Osteocyte (in vitro differentiated cells): ENCODE measurements around the gene B3GNT2. TPM values are rescaled to one million over a fixed set of nuclear protein-coding genes. Genes with fewer than 3 reads are reported as not detected.
"Not testable (repeated sequence)": the region's sequence is repeated elsewhere in the genome, so short reads cannot be mapped to it uniquely, and the experiment has no call there.

Experiments
- DNase-seq: peaks from one replicate; pipeline ENCODE4 v3.0.0; 2021; ENCODE audit warnings: mixed read lengths; ENCODE audit not compliant: unreplicated experiment; ENCODE audit errors: extremely low spot score
- H3K27ac Mint-ChIP-seq: one replicate; pipeline ENCODE4 v1.8.0; 2021; ENCODE audit warnings: mild to moderate bottlenecking, mixed read lengths; ENCODE audit not compliant: unreplicated experiment
- H3K27me3 Mint-ChIP-seq: one replicate; pipeline ENCODE4 v1.8.0; 2021; ENCODE audit warnings: mixed read lengths; ENCODE audit not compliant: unreplicated experiment
- H3K36me3 Mint-ChIP-seq: one replicate; pipeline ENCODE4 v1.8.0; 2021; ENCODE audit warnings: mixed read lengths; ENCODE audit not compliant: unreplicated experiment
- H3K4me1 Mint-ChIP-seq: one replicate; pipeline ENCODE4 v1.8.0; 2021; ENCODE audit warnings: mixed read lengths; ENCODE audit not compliant: unreplicated experiment
- H3K4me3 Mint-ChIP-seq: one replicate; pipeline ENCODE4 v1.8.0; 2021; ENCODE audit warnings: mild to moderate bottlenecking, moderate library complexity, mixed read lengths; ENCODE audit not compliant: unreplicated experiment
- H3K9me3 Mint-ChIP-seq: one replicate; pipeline ENCODE4 v1.8.0; 2021; ENCODE audit warnings: mixed read lengths; ENCODE audit not compliant: unreplicated experiment
- long read RNA-seq: library from polyadenylated mRNA; unstranded; transcript quantifications from one replicate; pipeline ENCODE4 v2.0.0, GENCODE V29; 2021
- total RNA-seq: library from RNA; stranded (reverse); gene quantifications from 2 replicates; pipeline ENCODE4 v1.2.1, GENCODE V29; 2021
- TF ChIP-seq, protein P1 (sequence below): fragments of 200-600 bp; sonication (generic); IDR thresholded peaks from 2 replicates; pipeline ENCODE4 v1.5.0; 2021; ENCODE audit warnings: antibody characterized with exemption, mild to moderate bottlenecking, moderate library complexity

The B3GNT2 gene
- 7.9 and 8.9 TPM in 2 replicates for total RNA-seq
- long read RNA-seq, partial matches to known transcripts: 7 of 8 reads
- long read RNA-seq, other reads (novel, unspliced or antisense): 0 of 8 reads

DNA sequence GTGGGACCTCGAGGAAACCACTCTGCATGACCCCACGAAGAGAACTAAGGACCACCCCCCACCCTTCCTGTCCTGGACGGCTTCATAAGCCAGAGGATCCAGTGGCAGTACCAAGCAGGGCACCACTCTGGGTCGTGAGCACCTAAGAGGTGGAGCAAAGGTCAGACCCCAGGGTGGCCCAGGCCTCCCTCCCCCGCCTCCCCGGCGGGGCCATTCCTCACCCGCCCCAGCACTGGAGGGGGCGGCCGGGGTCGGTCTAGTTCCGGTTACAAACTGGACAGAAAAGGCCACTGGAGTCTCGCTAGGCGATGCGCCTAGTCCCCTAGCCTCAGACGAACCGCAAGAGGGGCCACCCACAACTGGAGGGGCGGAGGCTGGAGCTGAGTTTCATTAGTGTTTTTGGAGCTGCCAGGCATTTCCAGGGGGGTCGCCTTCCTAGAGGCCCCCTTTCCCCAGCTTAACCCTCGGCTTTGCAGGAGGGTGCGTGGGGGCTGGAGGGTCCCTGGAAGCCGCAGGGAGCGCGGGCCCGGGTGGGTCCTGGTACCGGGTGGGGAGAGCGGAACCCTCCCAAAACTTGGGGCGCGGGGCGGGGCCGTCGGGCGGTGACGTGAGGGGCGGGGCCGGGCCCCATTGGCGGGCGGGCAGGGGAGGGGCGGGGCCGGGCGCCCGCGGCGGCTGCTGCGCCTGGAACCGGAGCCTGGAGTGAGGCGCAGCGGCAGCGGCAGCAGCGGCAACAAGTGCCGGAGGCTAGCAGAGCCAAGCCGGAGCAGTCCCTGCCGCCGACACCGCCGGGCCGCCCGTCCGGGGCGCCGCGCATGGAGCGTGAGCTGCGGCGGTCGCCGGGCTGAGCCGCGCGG lies at the start of gene B3GNT2:
Gene B3GNT2 (plus strand): TSS at position 695 of the 857 bp plus-strand sequence. CDS start 26,106 bp downstream, outside the sequence.
- H3K36me3 Mint-ChIP-seq: no peaks in the 10 kb centered on the region
- TF ChIP-seq, protein P1, sequence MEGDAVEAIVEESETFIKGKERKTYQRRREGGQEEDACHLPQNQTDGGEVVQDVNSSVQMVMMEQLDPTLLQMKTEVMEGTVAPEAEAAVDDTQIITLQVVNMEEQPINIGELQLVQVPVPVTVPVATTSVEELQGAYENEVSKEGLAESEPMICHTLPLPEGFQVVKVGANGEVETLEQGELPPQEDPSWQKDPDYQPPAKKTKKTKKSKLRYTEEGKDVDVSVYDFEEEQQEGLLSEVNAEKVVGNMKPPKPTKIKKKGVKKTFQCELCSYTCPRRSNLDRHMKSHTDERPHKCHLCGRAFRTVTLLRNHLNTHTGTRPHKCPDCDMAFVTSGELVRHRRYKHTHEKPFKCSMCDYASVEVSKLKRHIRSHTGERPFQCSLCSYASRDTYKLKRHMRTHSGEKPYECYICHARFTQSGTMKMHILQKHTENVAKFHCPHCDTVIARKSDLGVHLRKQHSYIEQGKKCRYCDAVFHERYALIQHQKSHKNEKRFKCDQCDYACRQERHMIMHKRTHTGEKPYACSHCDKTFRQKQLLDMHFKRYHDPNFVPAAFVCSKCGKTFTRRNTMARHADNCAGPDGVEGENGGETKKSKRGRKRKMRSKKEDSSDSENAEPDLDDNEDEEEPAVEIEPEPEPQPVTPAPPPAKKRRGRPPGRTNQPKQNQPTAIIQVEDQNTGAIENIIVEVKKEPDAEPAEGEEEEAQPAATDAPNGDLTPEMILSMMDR: no peak
- DNase-seq: peak; percentile 91
- peaks cover 2% of the 10 kb centered on the region for H3K27me3 Mint-ChIP-seq
- H3K4me1 Mint-ChIP-seq: peaks cover 23% of the 10 kb centered on the region
- H3K4me3 Mint-ChIP-seq: peak within 1 kb of the TSS; percentile 83
- H3K27ac Mint-ChIP-seq: peak within 1 kb of the TSS; percentile 59
- H3K9me3 Mint-ChIP-seq: no peaks in the 10 kb centered on the region

DNA sequence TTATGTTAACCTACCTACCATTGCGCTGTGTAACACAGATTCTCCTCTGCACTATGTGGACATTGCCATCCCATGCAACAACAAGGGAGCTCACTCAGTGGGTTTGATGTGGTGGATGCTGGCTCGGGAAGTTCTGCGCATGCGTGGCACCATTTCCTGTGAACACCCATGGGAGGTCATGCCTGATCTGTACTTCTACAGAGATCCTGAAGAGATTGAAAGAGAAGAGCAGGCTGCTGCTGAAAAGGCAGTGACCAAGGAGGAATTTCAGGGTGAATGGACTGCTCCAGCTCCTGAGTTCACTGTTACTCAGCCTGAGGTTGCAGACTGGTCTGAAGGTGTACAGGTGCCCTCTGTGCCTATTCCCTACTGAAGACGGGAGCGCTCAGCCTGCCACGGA lies 49.1 kb upstream of the B3GNT2 start:
- H3K4me1 Mint-ChIP-seq, DNase-seq, H3K27ac Mint-ChIP-seq, H3K4me3 Mint-ChIP-seq, H3K9me3 Mint-ChIP-seq, H3K36me3 Mint-ChIP-seq, H3K27me3 Mint-ChIP-seq: not testable (repeated sequence)

DNA sequence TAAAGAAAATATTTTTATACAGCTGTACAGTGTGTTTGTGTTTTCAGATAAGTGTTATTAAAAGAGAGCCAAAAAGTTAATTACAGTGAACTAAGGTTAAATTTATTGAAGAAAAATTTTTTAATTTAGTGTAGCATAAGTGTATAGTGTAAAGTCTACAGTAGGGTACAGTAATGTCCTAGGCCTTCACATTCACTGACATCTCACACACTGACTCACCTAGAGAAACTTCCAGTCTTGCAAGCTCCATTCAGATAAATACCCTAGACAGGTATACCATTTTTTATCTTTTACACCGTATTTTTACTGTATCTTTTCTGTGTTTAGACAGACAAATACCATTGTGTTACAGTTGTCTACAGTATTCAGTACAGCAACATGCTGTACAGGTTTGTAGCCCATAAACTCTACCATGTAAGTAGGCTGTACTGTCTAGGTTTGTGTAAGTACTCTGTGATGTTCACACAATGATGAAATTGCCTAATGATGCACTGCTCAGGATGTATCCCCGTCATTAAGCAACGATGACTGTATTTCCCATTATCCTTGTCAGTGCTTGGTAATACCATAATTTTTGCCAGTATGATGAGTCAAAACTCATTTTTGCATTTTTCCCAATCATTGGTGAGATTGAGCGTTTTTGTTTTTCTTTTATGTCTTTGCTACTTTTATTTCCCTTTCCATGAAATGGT lies 48.2 kb upstream of the B3GNT2 start:
- Mint-ChIP-seq H3K4me3 (no peak overlapping the region), H3K36me3 (peaks cover 4% of the 10 kb centered on the region), H3K4me1 (peaks cover 4% of the 10 kb centered on the region), H3K27me3 (no peaks in the 10 kb centered on the region), H3K9me3 (no peaks in the 10 kb centered on the region), H3K27ac (no peak overlapping the region)
- DNase-seq: no peak
- TF ChIP-seq, protein P1: no peak

DNA sequence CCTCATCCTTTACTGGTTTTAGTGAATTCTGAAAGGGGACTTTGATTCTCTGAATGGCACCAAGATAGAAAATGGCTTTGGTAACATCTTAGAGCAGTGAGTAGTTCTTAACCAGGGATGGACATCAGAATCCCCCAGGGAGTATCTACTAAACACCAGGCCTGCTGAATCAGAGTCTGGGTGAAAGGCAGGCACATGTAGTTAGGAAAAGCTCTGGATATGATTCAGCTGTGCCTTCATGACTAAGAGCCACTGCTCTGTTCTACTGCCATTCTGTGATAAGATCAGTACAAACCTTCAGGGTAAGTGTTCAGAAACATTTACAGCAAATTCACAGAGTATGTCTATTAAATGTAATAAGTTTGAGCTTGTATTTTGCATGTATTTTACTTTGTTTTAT lies 46.2 kb upstream of the B3GNT2 start:
- no peak for DNase-seq
- peaks cover 4% of the 10 kb centered on the region for H3K36me3 Mint-ChIP-seq
- peaks cover 4% of the 10 kb centered on the region for H3K4me1 Mint-ChIP-seq
- TF ChIP-seq, protein P1: no peak
- H3K27me3 Mint-ChIP-seq: no peaks in the 10 kb centered on the region
- no peak overlapping the region for H3K4me3 Mint-ChIP-seq
- no peaks in the 10 kb centered on the region for H3K9me3 Mint-ChIP-seq
- H3K27ac Mint-ChIP-seq: no peak overlapping the region

GRCh38 chr2:62150597-62151305 lies 45.2 kb upstream of the B3GNT2 start:
- TF ChIP-seq, protein P1: no peak
- Mint-ChIP-seq H3K27ac (no peak overlapping the region), H3K36me3 (peaks cover 4% of the 10 kb centered on the region), H3K4me1 (peaks cover 4% of the 10 kb centered on the region), H3K27me3 (no peaks in the 10 kb centered on the region), H3K4me3 (no peak overlapping the region), H3K9me3 (no peaks in the 10 kb centered on the region)
- no peak for DNase-seq
